ENCODE results near the gene CYP2B6.

GRCh38 chr19:41039806-41040205 lies 48.7 kb downstream of the CYP2B6 start:
- TF ChIP-seq EP300 (IDR thresholded peaks at IDR 0.05) (no peak), POLR2AphosphoS5 (IDR thresholded peaks at IDR 0.05) (no peak), CTCF (IDR thresholded peaks at IDR 0.05) (no peak), POLR2A (IDR thresholded peaks at IDR 0.05) (no peak)

Measured in sigmoid colon (tissue), 4 donors.